Fibroblast of upper back skin (primary cell): ENCODE data around the gene ATP12A.

Source experiments
- DNase-seq: peaks from one replicate; pipeline ENCODE4 v3.0.0-alpha.2; 2013

Gene ATP12A

DNA sequence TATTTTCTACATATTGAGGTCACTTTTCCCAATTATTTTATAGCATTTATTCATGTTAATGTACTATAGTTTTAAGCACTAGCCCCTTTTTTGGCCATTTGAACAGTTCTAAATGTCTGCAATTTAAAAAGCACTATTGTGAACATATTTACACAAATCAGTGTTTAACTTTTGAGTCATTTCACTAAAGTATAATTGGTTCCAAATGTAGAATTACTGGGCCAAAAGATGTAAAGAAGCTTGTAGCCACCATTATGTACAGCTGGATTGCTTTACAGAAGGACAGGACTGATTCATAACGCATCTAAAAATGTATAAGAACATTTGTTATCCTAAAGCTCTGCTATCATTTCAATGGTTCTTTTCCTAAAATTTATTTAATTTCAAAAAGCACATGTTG lies 16.6 kb upstream of the ATP12A start:
- peak; percentile 55 for DNase-seq

DNA sequence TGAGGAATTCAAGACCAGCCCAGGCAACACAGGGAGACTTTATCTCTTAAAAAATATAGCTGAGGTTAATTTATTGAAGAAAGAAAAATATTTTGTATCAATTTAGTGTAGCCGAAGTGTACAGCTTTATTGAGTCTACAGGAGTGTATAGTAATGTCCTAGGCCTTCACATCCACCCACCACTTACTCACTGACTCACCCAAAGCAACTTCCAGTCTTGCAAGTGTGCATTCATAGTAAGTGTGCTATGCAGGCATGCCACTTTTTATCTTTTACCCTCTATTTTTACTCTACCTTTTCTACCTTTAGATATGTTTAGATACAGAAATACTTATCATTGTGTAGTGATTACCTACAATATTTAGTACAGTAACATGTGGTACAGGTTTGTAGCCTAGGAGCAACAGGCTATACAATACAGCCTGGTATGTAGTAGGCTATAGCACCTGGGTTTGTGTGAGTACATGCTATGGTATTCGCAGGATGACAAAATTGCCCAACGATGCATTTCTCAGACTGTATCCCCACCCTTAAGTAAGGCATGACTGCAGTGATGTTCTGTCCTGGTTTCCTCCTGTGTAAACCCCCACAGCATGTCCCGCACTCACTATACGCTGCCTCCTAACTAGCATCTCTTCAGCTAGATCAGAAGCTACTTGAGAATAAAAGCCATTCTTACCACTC lies 15.3 kb upstream of the ATP12A start:
- peak; percentile 77 for DNase-seq

DNA sequence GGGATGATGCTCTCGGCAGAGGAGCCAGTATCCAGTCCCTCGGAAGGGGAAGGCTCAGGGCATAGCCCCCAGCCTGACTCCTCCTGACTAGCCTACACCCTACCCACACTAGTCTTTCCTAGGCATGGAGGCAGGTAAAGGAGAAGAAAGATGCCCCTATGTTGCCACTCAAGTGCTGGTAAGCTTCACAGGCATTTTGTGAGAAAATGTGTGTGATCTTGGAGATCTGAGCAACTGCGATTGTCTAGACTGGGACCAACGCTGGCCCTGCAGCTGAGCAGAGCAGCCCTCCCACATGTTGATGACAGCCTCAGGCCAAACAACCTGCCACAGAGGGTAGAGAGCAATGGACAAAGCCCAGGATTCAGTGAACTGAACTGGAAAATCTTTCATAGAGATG lies 11.7 kb upstream of the ATP12A start:
- DNase-seq, result no peak

DNA sequence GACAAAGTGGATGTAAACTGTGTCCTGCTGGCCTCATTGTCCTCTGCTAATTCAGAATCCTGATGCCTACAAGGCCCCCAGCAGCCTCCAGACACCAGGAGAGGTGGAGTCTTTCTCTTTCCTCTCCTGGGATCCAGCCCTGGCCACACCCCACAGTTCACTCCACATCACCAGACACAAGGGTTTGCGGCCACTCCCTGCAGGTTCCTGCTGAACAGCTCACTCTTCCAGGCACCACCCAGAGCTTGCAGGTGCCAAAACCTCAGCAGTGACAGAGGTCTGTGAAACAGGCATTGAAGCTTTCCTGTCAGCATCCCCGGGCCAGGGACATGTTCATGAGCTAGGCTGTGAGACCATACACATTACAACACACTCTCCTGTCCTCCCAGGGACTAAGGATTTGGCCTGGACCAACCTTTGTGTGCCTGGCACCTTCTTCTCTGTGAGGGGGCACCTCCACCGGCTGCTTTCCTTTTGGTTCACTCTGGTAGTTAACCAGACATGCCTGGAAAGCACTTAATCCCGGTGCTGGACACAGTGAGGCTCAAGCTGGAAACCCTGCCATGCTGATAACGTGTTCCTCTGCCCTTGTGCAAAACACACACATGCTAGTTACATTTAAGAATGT lies 11.1 kb upstream of the ATP12A start:
- DNase-seq, result no peak

DNA sequence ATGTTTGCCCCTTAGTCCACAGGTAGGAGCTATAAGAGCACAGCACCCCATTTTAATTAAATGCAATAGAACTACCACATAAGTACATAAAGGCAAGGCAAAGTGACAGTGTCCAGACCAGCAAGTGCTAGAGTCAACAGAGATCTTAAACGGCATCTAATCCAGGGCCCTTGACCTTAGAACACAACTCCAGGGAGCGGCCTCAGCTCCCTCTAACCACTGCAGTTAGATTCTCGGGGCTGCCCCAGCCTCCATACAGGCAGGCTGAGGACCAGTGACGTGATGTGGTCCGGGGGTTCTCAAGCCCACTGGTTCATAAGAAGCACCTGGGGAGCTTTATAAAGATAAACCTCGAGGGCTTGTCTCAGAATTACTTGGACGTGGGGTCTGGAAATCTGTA lies 10.0 kb upstream of the ATP12A start:
- no peak for DNase-seq

DNA sequence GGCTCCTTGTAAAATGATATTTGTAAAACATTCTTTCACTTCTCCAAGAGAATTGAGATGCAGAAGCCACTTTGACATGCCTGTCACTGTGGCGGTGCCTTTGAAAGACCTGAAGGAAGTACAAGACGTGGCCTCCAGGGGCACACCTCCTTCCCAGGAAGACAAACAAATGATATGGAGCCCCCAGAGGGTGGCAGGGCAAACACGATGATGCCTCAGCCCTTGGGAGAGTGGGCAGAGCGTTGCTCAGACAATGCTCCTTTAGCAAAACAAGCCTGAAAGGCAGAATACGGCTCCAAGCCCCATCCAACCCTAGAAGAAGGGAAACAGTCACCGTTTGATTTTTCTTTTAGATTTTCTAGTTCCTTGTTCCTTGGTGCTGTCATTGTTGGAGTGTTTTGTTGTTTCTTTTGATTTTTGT lies 9.2 kb upstream of the ATP12A start:
- peak; percentile 34 for DNase-seq

DNA sequence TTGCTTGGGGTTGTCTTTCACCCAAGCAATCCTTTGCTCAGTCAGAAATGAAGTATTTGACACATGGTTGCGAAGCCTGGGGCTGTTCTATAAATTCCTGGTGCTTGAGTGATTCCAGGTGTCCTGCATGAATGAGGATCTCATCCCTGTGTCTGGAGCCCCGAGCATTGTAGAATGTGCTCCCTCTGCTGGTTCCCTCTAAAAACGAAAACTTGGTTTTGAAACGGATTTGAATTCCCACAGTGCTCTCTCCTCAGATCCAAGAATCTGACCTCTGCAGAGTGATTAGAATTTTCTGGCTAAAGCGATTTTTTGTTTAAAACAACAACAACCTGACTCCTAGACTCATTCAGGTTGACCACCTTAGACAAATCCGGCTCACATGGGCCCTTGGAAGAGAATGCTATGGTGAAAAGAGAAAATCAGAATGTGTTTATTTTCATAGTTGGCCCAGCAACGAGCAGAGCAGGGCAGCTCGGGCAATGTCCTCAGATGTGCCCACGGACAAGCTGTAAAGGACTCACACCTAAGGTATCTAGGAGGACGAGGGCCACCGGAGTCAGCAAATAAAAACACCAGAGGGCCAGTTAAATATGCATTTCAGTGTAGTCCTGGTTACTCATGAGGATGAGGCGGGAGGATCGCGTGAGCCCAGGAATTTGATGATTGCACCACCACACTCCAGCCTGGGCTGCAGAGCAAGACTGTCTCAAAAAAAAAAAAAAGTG lies 8.7 kb upstream of the ATP12A start:
- DNase-seq, result peak; percentile 91

DNA sequence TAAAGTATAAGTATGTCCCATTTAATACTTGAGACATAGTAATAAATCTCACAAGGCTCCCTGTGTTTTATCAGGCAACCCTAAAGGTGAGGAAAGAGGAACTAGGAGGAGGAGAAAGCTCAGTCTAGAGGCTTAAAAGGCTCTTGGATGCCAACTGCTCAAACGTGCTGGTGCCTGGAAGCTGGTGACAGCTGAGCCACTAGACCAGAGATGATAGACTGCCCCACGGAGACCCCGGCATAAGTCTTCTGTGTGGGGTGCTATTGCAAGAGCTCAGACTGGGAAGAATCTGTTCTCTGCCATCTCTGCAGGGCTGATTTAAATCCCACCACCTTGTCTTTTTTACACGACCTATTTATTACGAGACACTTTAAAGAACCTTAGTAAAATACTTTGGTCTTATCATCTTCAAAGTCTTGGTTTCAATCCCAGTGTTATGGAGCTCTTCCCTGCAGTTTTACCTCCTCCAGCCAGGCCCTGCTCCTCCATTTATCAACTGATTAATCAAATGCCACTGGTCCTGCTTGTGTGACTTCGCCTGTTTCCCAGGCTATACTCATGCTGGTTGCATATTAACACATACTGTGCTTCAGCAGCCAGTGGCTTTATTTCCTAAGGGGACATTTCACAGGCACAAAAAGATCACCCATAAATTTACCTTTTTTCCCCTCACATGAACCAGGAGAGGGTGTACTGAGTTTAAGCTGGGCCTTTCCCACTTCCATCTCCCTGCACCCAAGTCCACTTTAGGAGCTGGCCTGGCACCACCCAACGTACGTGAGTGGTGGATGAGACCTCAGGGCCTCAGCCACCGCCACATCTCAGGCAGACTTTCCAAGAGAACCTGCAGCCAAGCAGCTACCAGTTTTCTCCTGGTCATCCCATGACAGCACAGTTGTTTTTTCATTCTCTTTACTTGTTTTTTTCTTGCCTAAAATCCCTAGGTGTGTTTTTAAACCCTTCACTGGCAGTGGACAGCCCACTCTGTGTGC lies 7.8 kb upstream of the ATP12A start:
- no peak for DNase-seq

DNA sequence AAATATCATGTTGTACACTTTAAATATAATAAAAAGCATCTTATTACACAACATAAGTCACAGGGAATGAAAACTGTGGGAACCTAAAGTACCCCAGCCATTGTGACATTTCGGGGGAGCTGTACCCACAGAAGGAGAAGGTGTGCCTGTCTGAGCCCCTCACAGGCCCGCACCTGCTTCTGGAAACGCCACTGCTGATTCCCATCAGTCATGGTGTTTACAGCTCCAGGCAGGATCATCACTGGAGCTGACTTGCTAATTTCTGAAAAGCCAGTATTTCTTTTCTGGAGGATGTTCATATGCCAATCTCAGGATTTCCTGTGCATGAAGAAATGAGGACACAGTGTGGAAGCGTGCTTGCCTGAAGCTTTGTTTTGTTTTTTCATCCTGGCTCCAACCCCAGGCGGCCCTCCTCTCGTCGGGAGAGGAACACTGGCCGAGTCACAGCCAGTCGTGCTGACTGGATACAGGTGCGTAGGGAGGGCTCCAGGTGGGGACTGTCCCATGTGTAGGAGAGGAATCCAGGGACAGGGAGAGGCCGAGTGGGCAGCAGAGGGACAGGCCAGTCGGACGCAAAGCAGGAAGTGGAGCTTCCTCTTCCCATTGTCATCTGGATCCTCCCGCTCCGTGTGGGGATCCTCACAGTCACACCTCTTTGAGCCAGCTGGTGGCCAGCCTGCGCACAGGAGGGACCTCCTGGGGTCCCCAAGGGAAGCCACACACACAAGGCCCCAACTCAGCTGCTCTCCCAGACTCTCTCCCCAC lies 4.2 kb upstream of the ATP12A start:
- DNase-seq, result no peak

DNA sequence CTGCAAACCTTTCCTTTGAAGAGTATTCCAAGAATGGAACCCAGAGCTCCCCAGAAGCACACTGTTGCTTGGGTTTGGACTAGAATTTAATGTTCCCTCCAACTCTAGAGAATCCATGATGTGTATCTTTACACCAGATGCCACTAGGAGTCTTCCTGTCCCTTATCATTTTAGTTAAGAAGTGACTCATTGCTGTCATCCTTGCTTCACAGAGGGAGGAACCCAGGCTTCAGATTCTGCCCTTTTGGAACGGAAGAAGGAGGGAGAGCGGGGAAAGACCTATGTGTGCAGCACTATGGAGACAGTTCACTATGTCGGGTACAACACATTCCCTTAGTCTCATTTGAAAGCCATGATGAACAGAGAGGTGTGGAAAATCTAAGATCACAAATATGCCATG lies 2.1 kb upstream of the ATP12A start:
- no peak for DNase-seq

DNA sequence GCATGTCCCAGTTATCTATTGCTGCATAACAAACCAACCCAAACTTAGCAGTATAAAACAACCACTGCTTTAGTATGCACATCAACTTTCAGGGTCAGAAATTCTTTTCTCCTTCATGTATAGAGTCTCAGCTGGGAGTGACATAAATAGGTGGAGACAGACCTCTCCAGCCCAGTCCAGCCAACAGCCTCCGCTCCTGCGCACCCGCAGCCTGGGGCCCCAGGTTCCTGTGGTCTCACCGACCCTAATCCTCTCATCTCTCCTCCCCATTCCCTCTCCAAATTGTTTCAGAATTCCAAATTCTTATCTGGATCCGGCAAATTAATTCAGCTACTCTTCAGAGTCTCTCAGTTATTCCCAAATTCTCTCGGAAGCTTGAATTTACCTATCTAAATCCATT lies 522 bp upstream of the ATP12A start:
- no peak for DNase-seq

DNA sequence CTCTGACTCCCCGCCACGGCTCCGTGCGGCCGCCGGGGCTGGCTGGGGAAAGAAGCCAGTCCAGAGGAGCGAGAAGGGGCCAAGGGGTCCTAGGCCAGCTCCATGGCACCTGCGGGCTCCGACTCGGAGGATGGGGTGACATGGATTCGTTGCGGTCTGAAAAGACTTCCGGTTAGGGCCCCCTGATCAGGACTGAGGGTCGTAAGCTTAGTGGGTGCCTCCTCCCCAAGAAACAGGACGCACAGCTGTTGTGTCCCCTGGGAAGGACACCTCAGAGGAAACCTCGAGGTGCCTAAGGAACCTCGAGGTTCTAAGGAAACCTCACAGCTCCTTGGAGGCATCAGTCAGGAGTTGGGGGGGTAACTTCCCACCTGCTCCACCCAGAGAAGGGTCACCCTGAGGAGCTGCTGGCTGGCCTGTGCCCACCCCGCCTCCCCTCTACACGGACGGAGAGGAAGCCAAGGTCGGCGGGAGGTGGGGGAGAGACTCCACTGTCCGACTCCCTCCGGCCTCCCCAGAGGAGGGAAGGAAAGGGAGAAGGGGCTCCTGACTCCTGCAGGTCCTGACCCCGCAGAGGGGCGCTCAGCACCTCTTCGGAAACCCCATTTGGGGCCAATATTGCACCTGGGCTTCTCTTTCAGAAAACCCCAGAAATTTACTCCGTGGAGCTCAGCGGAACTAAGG lies 855 bp downstream of the ATP12A start:
- no peak for DNase-seq

DNA sequence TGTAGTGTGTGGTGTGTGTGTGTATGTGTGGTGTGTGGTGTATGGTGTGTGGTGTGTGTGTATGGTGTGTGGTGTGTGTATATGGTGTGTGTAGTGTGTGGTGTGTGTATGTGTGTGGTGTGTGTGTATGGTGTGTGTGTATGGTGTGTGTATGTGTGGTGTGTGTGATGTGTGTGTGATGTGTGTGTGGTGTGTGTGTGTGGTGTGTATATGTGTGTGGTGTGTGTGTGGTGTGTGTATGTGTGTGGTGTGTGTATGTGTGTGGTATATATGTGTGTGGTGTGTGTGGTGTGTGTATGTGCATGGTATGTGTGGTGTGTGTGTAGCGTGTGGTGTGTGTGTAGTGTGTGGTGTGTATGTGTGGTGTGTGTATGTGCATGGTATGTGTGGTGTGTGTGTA lies 1.7 kb downstream of the ATP12A start:
- no peak for DNase-seq

DNA sequence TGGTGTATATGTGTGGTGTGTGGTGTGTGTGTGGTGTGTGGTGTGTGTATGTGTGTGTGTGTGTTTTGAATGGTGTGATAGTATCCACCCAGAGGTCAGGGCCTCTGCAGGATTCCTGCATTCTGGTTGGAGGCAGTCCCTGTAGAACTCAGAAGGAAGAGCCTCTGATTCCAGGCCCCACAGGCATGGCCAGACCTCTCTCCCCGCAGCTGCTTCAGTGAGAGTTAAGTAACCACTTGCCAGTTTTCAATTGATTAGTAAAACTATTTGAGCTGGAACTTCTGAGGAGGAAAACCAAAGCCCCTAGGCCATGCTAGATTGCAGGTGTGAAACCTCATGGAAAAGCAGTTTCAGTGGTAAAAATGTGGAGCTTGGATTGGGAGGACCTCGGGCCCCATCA lies 2.1 kb downstream of the ATP12A start:
- DNase-seq, result no peak

DNA sequence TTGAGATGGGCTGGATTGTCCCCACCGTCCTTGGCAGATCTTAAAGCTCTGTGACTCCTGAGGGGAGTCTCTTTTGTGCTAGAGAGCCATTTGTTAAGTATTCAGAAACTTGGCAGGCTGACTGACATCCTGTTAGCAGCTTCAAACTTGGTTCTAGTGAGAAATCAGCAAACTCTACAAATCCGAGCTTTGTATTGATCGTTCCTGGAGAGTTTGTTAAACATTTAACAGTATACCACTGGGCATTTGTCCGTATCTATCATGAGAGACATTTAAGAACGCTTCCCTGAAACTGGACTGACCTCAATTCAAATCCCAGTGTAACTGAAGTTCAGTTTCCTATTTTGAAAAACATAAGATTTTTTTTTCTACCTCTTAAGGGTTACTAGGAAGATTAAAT lies 3.1 kb downstream of the ATP12A start:
- DNase-seq, result no peak

DNA sequence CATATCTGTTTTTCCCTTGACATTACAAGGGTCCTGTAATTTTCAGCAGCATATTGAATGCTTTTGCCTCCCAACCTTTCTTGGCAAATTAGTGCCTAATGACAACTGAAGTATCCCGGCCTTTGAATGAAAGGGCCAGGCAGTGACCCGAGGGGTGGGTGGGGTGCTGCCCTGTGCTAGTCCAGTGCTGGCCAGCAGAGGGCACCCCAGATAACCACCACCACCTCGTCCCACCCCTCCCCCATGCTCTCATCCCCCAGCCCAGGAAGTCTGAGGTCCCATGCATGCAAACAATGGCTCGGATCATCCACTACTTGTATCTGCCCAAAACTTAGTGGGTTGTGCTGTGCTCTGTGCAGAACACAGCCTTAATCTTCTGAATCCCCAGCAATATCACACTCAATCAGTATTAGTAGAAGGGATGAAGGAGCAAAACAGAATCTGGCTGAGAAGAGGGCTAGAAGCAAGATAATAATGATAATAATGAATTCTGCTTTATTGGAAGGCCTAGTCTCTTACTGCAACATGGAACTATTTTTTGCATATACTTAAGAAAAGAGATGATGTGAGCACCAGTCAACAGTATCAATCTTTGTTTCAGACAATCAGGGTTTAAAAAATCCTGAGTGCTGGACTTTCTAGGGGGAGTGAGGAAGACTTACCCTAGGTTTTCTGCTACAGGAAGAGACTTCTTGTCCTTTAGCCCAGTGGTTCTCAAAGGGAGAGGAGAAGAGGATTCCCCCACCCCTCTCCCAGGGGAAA lies 3.8 kb downstream of the ATP12A start:
- peak; percentile 44 for DNase-seq

DNA sequence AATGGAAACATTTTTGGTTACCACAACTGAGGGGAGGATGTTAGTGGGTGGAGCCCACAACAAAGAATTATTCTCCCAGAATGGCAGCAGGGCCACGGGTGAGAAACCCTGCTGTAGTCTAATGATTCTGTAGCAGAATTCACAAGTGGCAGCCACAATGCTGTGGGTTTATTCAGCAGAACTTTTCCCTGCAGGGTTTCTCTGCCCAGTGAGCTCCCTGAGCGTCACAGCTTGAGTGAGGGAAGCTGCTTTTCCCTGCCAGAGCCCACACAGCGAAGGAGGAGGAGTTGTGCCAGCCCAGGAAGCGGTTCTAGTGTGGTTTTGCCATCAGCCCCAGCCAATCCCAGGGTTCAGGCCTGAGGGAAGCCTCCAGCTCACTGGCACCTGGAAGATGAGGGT lies 4.4 kb downstream of the ATP12A start:
- peak; percentile 31 for DNase-seq

DNA sequence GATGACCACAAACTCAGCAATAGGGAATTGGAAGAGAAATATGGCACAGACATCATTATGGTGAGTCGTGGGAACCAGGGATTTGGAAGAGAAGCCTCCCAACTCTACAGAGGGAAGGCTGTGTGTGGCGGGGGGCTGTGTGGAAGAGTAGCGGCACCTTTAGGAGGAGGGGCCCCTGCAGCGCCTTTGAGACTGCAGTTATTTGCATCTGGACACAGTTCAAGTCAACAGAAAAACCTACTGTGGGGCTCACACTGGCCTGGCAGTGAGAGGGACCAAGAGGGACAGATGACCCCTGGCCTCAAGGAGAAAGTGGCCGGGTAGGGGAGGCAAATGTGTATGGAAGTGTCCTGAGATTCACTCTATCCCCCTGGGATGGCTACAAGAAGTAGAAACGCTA lies 5.1 kb downstream of the ATP12A start:
- no peak for DNase-seq

DNA sequence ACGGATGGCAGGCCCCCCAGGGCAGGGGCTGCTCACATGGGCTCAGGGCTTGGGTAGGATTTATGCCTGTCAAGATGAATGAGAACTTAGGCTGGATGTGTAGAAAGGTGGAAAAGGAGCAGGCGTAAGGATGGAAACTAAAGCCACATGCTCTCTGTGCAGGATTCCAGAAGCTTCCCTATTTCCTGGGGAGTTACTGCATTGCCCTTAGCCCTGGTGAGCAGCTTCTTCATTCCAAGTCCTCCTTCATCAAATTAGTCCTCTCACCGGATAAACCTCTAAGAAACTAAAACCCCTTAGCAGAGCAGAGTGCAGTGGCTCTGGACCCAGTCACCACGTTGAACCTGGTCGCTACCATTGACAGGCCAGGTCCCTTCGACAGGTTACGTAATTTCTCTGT lies 7.4 kb downstream of the ATP12A start:
- no peak for DNase-seq

DNA sequence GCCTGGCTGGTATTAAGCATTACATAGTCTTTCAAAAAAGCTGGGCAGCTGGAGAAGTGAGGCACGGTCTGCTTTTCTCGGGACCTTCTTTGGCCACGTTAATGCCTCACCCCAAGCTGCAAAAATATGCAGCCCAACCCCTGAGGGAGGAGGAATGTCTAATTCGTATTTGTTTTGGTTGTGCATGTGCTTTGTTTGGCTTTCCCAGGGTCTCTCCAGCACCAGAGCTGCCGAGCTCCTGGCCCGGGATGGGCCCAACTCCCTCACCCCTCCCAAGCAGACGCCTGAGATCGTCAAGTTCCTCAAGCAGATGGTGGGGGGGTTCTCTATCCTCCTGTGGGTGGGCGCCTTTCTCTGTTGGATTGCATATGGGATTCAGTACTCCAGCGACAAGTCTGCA lies 7.9 kb downstream of the ATP12A start:
- DNase-seq, result no peak

DNA sequence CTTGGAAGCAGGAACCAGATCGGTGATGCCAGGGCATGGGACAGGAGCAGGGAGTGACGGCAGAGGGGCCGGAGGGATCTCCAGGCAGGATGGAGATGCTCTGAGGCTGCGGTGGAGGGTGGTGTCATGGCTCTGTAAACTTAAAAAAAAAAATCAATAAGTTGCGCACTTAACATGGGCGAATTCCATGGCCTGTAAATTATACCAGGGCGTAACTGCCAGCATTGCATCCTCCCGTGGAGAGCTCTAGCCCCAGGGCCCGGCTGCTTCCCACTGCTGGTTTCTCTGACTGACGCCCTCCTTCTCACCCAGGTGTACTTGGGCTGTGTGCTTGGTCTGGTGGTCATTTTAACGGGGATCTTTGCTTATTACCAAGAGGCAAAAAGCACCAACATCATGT lies 8.7 kb downstream of the ATP12A start:
- no peak for DNase-seq
